ENCODE results near the gene TOMM20. TPM values are rescaled to one million over a fixed set of nuclear protein-coding genes. Genes with fewer than 3 reads are reported as not detected.

Gene TOMM20
- total and polyA plus RNA-seq, 8 donors = 21.4 to 145 (median 68.2) TPM

GRCh38 chr1:235070819-235071218 is 57.8 kb downstream of the TOMM20 start:
- Histone ChIP-seq H3K36me3 (no peaks in the 10 kb centered on the region), H3K4me3 (no peak overlapping the region), H3K9me3 (no peaks in the 10 kb centered on the region), H3K27ac (peak overlapping the region; percentile 75 to 97 (median 91)), H3K4me1 (peaks cover 49 to 86% (median 65%) of the 10 kb centered on the region in 4 donors), H3K27me3 (no peaks in the 10 kb centered on the region)
- intact Hi-C loops (cut with DNase I; ENCODE audit: low total_unique reads) = no loop called here
- no peak for TF ChIP-seq POLR2AphosphoS5 (IDR thresholded peaks at IDR 0.05)
- TF ChIP-seq EP300 (IDR thresholded peaks at IDR 0.05) = no peak
- no peak for TF ChIP-seq POLR2A (IDR thresholded peaks at IDR 0.05)
- no peak for TF ChIP-seq CTCF (IDR thresholded peaks at IDR 0.05)
- DNase-seq = no peak

GRCh38 chr1:235069577-235070563 is 58.8 kb downstream of the TOMM20 start:
- peak; percentile 76 to 95 for DNase-seq
- intact Hi-C loops (cut with DNase I; ENCODE audit: low total_unique reads) = no loop called here
- Histone ChIP-seq H3K9me3 (no peaks in the 10 kb centered on the region), H3K36me3 (no peaks in the 10 kb centered on the region), H3K4me1 (peaks cover 41 to 77% (median 55%) of the 10 kb centered on the region in 4 donors), H3K4me3 (no peak overlapping the region), H3K27ac (peak overlapping the region; percentile 75 to 97 (median 91)), H3K27me3 (no peaks in the 10 kb centered on the region)
- TF ChIP-seq CTCF (IDR thresholded peaks at IDR 0.05) (no peak), POLR2AphosphoS5 (IDR thresholded peaks at IDR 0.05) (peak; percentile 62 to 97 (median 72)), POLR2A (IDR thresholded peaks at IDR 0.05) (no peak), EP300 (IDR thresholded peaks at IDR 0.05) (peak; percentile 67)
- 53 to 67% (median 56%) methylated on average over 34 of the region's 34 CpGs for WGBS, 5 donors

- 94 to 98% (median 95%) methylated on average over 5 of the region's 5 CpGs for WGBS, 5 donors
- Histone ChIP-seq H3K4me1 (peaks cover 34 to 70% (median 48%) of the 10 kb centered on the region in 4 donors), H3K36me3 (no peaks in the 10 kb centered on the region), H3K27me3 (no peaks in the 10 kb centered on the region), H3K4me3 (no peak overlapping the region), H3K9me3 (no peaks in the 10 kb centered on the region), H3K27ac (peak overlapping the region; percentile 75 to 97 (median 91))
- no peak for DNase-seq
- TF ChIP-seq POLR2A (IDR thresholded peaks at IDR 0.05) (no peak), EP300 (IDR thresholded peaks at IDR 0.05) (no peak), CTCF (IDR thresholded peaks at IDR 0.05) (no peak), POLR2AphosphoS5 (IDR thresholded peaks at IDR 0.05) (no peak)
- intact Hi-C loops (cut with DNase I; ENCODE audit: low total_unique reads) = no loop called here
Observed at GRCh38 chr1:235069176-235069575, 59.5 kb downstream of the TOMM20 start.

- intact Hi-C loops (cut with DNase I; ENCODE audit: low total_unique reads) = no loop called here
- no peaks in the 10 kb centered on the region for H3K36me3 ChIP-seq
- WGBS, 5 donors = 45 to 58% (median 47%) methylated on average over 17 to 19 of the region's 19 CpGs
- no peaks in the 10 kb centered on the region for H3K9me3 ChIP-seq
- peak; percentile 54 to 64 for DNase-seq
- no peaks in the 10 kb centered on the region for H3K27me3 ChIP-seq
- H3K4me3 ChIP-seq = no peak overlapping the region
- TF ChIP-seq CTCF (IDR thresholded peaks at IDR 0.05) = no peak
- peak in 2 of 3 donors; percentile 11 to 70 for TF ChIP-seq POLR2AphosphoS5 (IDR thresholded peaks at IDR 0.05)
- TF ChIP-seq POLR2A (IDR thresholded peaks at IDR 0.05) = no peak
- no peak for TF ChIP-seq EP300 (IDR thresholded peaks at IDR 0.05)
- peak overlapping the region; percentile 68 to 97 (median 91) for H3K27ac ChIP-seq
- peaks cover 27 to 70% (median 44%) of the 10 kb centered on the region in 4 donors for H3K4me1 ChIP-seq
Observed at GRCh38 chr1:235068158-235069121, 60.2 kb downstream of the TOMM20 start.
